ENCODE data around the gene KIRREL3. TPM values are rescaled to one million over a fixed set of nuclear protein-coding genes. Genes with fewer than 3 reads are reported as not detected.

KIRREL3 gene
- total and polyA plus RNA-seq, 2 of the 8 experiments (the other 6 are each of a cell fraction or from before 2014, with no cell fraction given), result 0.29 to 0.32 TPM

DNA sequence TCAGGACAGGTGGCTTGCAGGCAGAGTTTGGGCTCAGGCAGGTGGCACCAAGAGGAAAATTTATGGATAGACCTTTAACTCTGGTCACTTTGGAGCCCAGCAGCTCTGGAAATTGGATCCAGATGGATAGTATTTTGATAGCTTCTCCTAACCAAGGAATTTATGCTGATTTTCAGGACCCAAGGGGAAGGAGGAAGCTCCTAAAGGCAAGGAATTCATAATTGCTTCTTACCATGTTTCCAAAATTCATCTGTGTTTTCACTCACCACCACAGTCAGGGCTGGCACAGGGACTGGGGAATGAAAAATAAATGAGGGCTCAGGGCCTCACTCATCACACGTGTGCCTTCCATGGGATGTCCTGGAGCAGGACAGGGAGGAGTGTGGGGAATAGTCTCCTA lies 327.3 kb downstream of the KIRREL3 start:
- WGBS, 2 experiments (ENCODE audit: extremely low coverage in 1 of 2, insufficient coverage in 1 of 2, insufficient read length in 1 of 2, insufficient replicate concordance in 2 of 2, low coverage in 1 of 2, low lambda C conversion rate in 2 of 2, missing lambda C conversion rate in 1 of 2), result 93% methylated on average over 1 of the region's 1 CpG; no CpG with 5 or more reads in 1 of the 2 experiments
- H2AK5ac ChIP-seq (ENCODE audit: low read depth, low read length), result no peak overlapping the region
- no peak overlapping the region for H3K4me2 ChIP-seq (ENCODE audit: insufficient read depth in 1 of 2, low read depth in 2 of 2, low read length in 2 of 2)
- H3K9me3 ChIP-seq (ENCODE audit: insufficient read depth in 2 of 2, low read depth in 1 of 2, low read length in 1 of 2), result no peaks in the 10 kb centered on the region
- ChIA-PET POLR2A (ENCODE audit: partially characterized antibody) (no interaction called here), CTCF (ENCODE audit: partially characterized antibody) (interaction anchor here (0.6 to 1.9 kb wide), 5 partner anchors 14 to 218 kb away, joined by 3 to 4 read pairs (median 4); no protein-coding TSS in a partner anchor)
- no peak overlapping the region for H3K18ac ChIP-seq (ENCODE audit: extremely low read depth, low read length)
- no peaks in the 10 kb centered on the region for H3K36me3 ChIP-seq (ENCODE audit: control insufficient read depth in 2 of 4, insufficient read depth in 4 of 4, low read length in 3 of 4)
- no peak overlapping the region for H3K4me3 ChIP-seq (ENCODE audit: extremely low read depth in 1 of 4, insufficient read depth in 2 of 4, low read depth in 3 of 4, low read length in 4 of 4)
- no peak overlapping the region for H3K56ac ChIP-seq (replicated peaks; ENCODE audit: insufficient read length, low read depth, low read length)
- no peaks in the 10 kb centered on the region for H3K27me3 ChIP-seq (replicated peaks in 1 of 4; ENCODE audit: control insufficient read depth in 3 of 4, extremely low read depth in 1 of 4, insufficient read depth in 3 of 4, low read length in 3 of 4)
- H3K23me2 ChIP-seq (ENCODE audit: low read depth, low read length), result no peaks in the 10 kb centered on the region
- H2BK120ac ChIP-seq (replicated peaks; ENCODE audit: low read depth, low read length), result no peak overlapping the region
- H2BK20ac ChIP-seq (ENCODE audit: low read length), result no peak overlapping the region
- H4K5ac ChIP-seq (ENCODE audit: insufficient read length, low read depth, low read length), result no peak overlapping the region
- no peaks in the 10 kb centered on the region for H3K4me1 ChIP-seq (replicated peaks in 1 of 4; ENCODE audit: control insufficient read depth in 3 of 4, insufficient read depth in 4 of 4, low read length in 3 of 4)
- DNase-seq (ENCODE audit: low read depth in 1 of 2, low spot score in 2 of 2) (no peak), FAIRE-seq (no peak)
- no peak overlapping the region for H2BK5ac ChIP-seq (ENCODE audit: low read depth, low read length)
- H3K4ac ChIP-seq (replicated peaks; ENCODE audit: insufficient read length, low read depth, low read length), result no peak overlapping the region
- H3K79me1 ChIP-seq (ENCODE audit: low read depth, low read length), result no peaks in the 10 kb centered on the region
- H4K20me1 ChIP-seq (replicated peaks in 1 of 2; ENCODE audit: control insufficient read depth in 1 of 2, insufficient read depth in 2 of 2, low read length in 2 of 2), result no peaks in the 10 kb centered on the region
- no peak overlapping the region for H4K91ac ChIP-seq (replicated peaks; ENCODE audit: insufficient read length, low read length)
- H2AFZ ChIP-seq (ENCODE audit: low read length), result no peak overlapping the region
- H4K8ac ChIP-seq (ENCODE audit: extremely low read depth, insufficient read depth, low read length), result no peak overlapping the region
- H3K9ac ChIP-seq (replicated peaks in 1 of 4; ENCODE audit: extremely low read depth in 1 of 4, low read depth in 3 of 4, low read length in 3 of 4), result no peak overlapping the region
- no peak overlapping the region for H3K27ac ChIP-seq (ENCODE audit: low read depth, low read length)
- no peak overlapping the region for H2BK12ac ChIP-seq (ENCODE audit: low read depth, low read length)
- H2BK15ac ChIP-seq (ENCODE audit: low read length), result no peak overlapping the region
- no peaks in the 10 kb centered on the region for H3K79me2 ChIP-seq (ENCODE audit: control insufficient read depth in 1 of 2, insufficient read depth in 2 of 2, low read length in 2 of 2)
- no peak overlapping the region for H3K14ac ChIP-seq (ENCODE audit: insufficient read length)
- H3K23ac ChIP-seq (ENCODE audit: insufficient read length), result no peak overlapping the region
- TF ChIP-seq RFX5 (IDR thresholded peaks at IDR 0.05; ENCODE audit: borderline replicate concordance, low read depth, low read length), result no peak
- no peak for TF ChIP-seq MAFK (IDR thresholded peaks at IDR 0.05; ENCODE audit: low read depth, low read length)
- no peak for TF ChIP-seq YY1 (IDR thresholded peaks at IDR 0.05; ENCODE audit: low read depth, low read length)
- TF ChIP-seq SUZ12 (IDR thresholded peaks at IDR 0.05; ENCODE audit: low read length), result no peak
- no peak for TF ChIP-seq SAP30 (IDR thresholded peaks at IDR 0.05; ENCODE audit: insufficient read depth, insufficient replicate concordance, low read length)
- TF ChIP-seq HDAC2 (IDR thresholded peaks at IDR 0.05; ENCODE audit: borderline replicate concordance in 1 of 2, low read depth in 2 of 2, low read length in 2 of 2), result no peak
- TF ChIP-seq SIX5 (IDR thresholded peaks at IDR 0.05; ENCODE audit: low read depth, low read length), result no peak
- no peak for TF ChIP-seq SRF (IDR thresholded peaks at IDR 0.05; ENCODE audit: low read depth, low read length)
- TF ChIP-seq SP4 (IDR thresholded peaks at IDR 0.05; ENCODE audit: low read length), result no peak
- no peak for TF ChIP-seq EZH2 (IDR thresholded peaks at IDR 0.05; ENCODE audit: low read depth, low read length, severe bottlenecking)
- TF ChIP-seq TEAD4 (IDR thresholded peaks at IDR 0.05; ENCODE audit: low read depth, low read length), result no peak
- TF ChIP-seq GABPA (IDR thresholded peaks at IDR 0.05; ENCODE audit: borderline replicate concordance, insufficient read depth, low read length), result no peak
- TF ChIP-seq KDM5A (IDR thresholded peaks at IDR 0.05; ENCODE audit: low read length), result no peak
- TF ChIP-seq HDAC6 (IDR thresholded peaks at IDR 0.05; ENCODE audit: low read depth, low read length), result no peak

All from H1 (cell line).